Progenitor cell of endocrine pancreas (in vitro differentiated cells): ENCODE measurements around the gene CHAC1. TPM values are rescaled to one million over a fixed set of nuclear protein-coding genes. Genes with fewer than 3 reads are reported as not detected.

Source experiments
- DNase-seq: peaks from one replicate; pipeline ENCODE4 v3.0.0; 2021; ENCODE audit warnings: low spot score; ENCODE audit not compliant: unreplicated experiment
- H3K27ac Mint-ChIP-seq: 2 replicates; pipeline ENCODE4 v1.8.0; 2021; ENCODE audit warnings: mild to moderate bottlenecking, moderate library complexity, mixed read lengths
- H3K27me3 Mint-ChIP-seq: 2 replicates; pipeline ENCODE4 v1.8.0; 2021; ENCODE audit warnings: mixed read lengths
- H3K36me3 Mint-ChIP-seq: 2 replicates; pipeline ENCODE4 v1.8.0; 2022; ENCODE audit warnings: mixed read lengths; ENCODE audit not compliant: insufficient read depth
- H3K4me1 Mint-ChIP-seq: 2 replicates; pipeline ENCODE4 v1.8.0; 2021; ENCODE audit warnings: low read depth, mixed read lengths
- H3K4me3 Mint-ChIP-seq: 2 replicates; pipeline ENCODE4 v1.8.0; 2021; ENCODE audit warnings: low read depth, mild to moderate bottlenecking, moderate library complexity, mixed read lengths
- H3K9me3 Mint-ChIP-seq: 2 replicates; pipeline ENCODE4 v1.8.0; 2021; ENCODE audit warnings: low read depth, mixed read lengths
- long read RNA-seq: library from polyadenylated mRNA; unstranded; transcript quantifications from one replicate; pipeline ENCODE4 v2.0.0, GENCODE V29; 2020
- total RNA-seq: library from RNA; stranded (reverse); gene quantifications from 2 replicates; pipeline ENCODE4 v1.2.1, GENCODE V29; 2021
- TF ChIP-seq, protein P1 (sequence below): fragments of 200-600 bp; sonication (generic); IDR thresholded peaks from one replicate; pipeline ENCODE4 v1.5.0; 2021; ENCODE audit warnings: antibody characterized with exemption, mild to moderate bottlenecking; ENCODE audit not compliant: unreplicated experiment

CHAC1 gene, protein sequence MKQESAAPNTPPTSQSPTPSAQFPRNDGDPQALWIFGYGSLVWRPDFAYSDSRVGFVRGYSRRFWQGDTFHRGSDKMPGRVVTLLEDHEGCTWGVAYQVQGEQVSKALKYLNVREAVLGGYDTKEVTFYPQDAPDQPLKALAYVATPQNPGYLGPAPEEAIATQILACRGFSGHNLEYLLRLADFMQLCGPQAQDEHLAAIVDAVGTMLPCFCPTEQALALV
- 14.4 and 18.1 TPM in 2 replicates for total RNA-seq
- long read RNA-seq, partial matches to known transcripts, result 0 of 4 reads
- long read RNA-seq, other reads (novel, unspliced or antisense), result 0 of 4 reads

DNA sequence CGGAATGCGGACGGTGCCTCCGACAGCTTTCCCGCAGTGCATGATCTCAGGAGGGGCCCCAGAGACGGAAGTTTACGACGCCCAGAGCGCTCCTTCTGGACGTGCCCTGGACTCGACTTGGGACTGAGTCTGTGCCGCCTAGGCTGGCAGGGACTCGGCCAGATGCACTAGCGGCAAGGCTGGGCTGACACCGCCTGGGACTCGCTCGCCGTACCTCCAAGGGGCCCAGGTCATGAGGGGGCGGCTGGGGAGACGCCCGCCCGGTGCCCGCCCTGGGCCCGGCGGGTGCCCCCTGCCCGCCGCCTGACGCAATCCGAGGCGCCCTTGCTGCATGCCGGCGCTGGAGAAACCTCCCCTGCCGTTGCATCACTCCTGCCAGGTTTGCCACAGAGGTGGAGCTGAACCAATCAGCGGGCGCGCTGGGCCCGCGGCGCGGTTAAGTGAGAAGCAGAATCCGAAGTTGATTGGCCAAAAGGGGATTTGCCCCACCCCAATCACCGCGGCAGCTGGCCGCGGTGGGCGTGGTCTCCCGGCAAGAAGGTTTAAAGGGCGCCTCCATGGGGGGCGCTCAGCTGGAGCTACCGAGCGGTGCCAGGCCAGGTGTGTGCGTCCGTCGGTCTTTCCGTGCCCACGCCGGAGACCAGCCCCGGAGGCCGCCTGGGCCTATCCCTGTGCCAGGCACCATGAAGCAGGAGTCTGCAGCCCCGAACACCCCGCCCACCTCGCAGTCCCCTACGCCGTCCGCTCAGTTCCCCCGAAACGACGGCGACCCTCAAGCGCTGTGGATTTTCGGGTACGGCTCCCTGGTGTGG lies at the start of gene CHAC1:
Gene CHAC1 (plus strand): TSS at position 571 of the 812 bp plus-strand sequence. CDS start 113 bp downstream, at position 684.
- Mint-ChIP-seq H3K4me3 (peak within 1 kb of the TSS; percentile 88), H3K27me3 (peaks cover 52% of the 10 kb centered on the region), H3K4me1 (peaks cover 17% of the 10 kb centered on the region), H3K36me3 (peaks cover 7% of the 10 kb centered on the region), H3K9me3 (no peaks in the 10 kb centered on the region), H3K27ac (peak within 1 kb of the TSS; percentile 95)
- DNase-seq, result peak; percentile 88
- TF ChIP-seq, protein P1, sequence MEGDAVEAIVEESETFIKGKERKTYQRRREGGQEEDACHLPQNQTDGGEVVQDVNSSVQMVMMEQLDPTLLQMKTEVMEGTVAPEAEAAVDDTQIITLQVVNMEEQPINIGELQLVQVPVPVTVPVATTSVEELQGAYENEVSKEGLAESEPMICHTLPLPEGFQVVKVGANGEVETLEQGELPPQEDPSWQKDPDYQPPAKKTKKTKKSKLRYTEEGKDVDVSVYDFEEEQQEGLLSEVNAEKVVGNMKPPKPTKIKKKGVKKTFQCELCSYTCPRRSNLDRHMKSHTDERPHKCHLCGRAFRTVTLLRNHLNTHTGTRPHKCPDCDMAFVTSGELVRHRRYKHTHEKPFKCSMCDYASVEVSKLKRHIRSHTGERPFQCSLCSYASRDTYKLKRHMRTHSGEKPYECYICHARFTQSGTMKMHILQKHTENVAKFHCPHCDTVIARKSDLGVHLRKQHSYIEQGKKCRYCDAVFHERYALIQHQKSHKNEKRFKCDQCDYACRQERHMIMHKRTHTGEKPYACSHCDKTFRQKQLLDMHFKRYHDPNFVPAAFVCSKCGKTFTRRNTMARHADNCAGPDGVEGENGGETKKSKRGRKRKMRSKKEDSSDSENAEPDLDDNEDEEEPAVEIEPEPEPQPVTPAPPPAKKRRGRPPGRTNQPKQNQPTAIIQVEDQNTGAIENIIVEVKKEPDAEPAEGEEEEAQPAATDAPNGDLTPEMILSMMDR, result peak; percentile 23

DNA sequence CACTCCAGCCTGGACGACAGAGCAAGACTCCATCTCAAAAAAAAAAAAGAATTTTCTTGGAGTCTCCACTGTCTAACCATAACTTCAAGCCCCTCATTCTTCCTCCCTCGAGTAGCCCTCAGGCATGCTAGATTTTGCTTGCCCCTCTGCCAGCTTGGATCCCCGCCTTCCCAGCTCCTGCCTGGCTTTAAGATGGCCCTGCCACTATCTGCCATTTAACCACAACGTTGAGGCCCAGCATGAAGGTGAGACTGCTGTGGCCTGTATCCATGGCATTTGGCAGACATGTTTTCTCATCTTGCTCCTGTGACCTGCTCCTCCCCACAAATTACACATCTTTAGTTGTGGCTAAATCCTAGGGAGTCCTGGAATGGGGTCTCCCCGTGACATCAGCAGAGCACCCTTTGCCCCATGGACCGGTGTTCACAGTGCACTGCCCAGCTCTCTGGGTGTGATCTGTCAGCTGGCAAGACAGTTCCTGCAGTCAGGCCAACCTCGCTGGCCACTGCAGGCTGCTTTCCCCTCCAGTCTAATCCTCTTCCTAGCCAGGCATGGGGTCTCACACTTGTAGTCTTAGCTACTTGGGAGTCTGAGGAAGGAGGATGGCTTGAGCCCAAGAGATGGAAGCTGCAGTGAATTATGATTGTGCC lies 48.6 kb upstream of the CHAC1 start:
- no peak overlapping the region for H3K4me3 Mint-ChIP-seq
- H3K27ac Mint-ChIP-seq, result no peak overlapping the region
- TF ChIP-seq, protein P1, result no peak
- peaks cover 13% of the 10 kb centered on the region for H3K36me3 Mint-ChIP-seq
- no peak for DNase-seq
- H3K9me3 Mint-ChIP-seq, result no peaks in the 10 kb centered on the region
- peaks cover 6% of the 10 kb centered on the region for H3K4me1 Mint-ChIP-seq
- H3K27me3 Mint-ChIP-seq, result no peaks in the 10 kb centered on the region

DNA sequence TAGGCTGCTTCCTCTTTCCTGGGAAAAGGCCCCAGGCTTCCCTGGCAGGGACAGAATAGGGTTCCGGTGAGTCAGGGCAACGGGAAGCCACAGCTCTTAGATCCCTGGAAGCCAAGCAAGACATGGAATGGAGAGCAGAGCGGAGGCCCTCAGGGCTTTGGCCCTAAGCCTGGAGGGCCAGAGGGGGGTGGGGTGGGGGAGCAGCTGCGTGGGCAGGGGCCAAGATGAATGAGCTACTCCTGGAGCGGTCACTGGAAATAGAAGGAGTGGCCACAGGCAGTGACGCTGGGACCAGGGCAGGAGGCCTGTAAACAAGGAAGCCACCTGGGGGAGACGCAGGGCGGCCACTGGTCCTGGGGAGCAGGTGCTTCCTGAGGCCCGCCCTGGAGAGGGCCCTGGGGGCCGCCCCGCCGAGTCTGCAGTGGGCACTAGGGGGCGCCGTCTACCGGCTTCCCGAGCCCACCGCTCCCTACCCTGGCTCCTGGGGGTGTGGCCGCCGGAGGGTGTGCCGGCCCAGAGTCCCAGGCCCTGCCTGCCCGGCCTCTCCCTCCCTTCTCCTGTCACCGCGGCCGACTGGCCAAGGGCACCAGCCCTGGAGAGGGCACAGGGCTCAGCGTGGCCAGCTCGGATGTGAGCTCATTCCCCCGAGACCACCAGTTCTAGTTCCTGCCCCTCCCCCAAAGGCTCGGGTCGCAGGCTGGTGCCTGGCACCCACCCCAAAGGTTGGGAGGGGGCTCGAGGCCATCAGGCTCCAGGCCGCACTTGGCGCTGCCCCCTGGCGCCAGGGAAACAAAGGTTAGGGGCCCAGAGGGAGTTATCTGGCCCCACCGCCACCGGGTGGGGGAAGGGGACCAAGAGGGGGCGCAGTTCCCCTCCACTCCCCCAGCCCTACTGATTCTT lies 46.9 kb upstream of the CHAC1 start:
- Mint-ChIP-seq H3K27ac (peak overlapping the region; percentile 74), H3K9me3 (no peaks in the 10 kb centered on the region), H3K27me3 (no peaks in the 10 kb centered on the region), H3K4me3 (peak overlapping the region; percentile 48), H3K4me1 (peaks cover 13% of the 10 kb centered on the region), H3K36me3 (peaks cover 7% of the 10 kb centered on the region)
- DNase-seq, result peak; percentile 89
- TF ChIP-seq, protein P1, result peak; percentile 88

DNA sequence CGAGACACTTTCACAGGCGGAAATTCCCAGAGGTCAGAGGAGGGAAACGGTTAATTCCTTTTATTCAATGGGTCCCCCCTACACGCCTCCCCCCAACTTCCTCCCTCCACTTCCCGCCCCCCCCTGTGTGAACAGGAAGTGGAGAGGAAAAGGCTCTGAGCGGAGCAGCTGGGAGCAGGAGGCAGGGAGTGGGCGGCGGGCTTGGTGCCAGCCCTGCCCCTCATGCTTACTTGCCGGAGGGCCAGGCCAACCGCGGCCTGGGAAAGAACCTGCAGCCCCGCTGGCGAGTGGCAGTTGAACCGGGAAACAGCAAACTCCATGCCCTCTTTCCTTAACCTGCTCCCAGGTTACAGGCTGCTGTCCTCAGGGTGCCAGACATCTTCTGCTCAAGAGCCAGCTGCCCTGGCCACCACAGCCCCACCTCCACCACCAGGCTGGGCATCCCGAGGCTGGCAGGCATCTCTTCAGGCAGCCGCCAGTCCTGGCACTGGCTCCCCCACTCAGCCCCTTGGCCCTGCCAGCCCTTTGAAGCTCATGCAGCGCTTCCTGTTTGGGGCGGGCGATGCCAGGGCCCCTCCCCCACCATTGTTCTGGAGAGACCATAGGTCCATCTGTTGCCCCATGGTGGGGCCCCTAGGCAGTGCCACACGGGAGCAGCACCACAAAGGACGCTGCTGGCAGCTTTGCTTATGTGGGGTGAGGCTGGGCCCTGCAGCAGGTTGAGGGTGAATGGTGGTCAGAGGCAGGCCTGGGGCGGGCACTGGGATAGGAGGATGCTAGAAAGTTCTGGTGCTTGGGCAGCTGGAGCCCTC lies 46.1 kb upstream of the CHAC1 start:
- TF ChIP-seq, protein P1, result no peak
- H3K4me1 Mint-ChIP-seq, result peaks cover 13% of the 10 kb centered on the region
- peaks cover 7% of the 10 kb centered on the region for H3K36me3 Mint-ChIP-seq
- H3K27ac Mint-ChIP-seq, result no peak overlapping the region
- DNase-seq, result no peak
- H3K4me3 Mint-ChIP-seq, result peak overlapping the region; percentile 29
- H3K9me3 Mint-ChIP-seq, result no peaks in the 10 kb centered on the region
- no peaks in the 10 kb centered on the region for H3K27me3 Mint-ChIP-seq
